GM12892 (cell line): Measurements from ENCODE around the gene MYO3B.

Experiments
- POLR2A ChIP-seq: IDR thresholded peaks from 2 replicates; pipeline ENCODE4 v1.6.1; 2011; ENCODE audit warnings: low read depth, low read length, control low read depth
- POLR2AphosphoS5 ChIP-seq: IDR thresholded peaks from 2 replicates; pipeline ENCODE4 v1.6.1; 2011; ENCODE audit warnings: low read depth, low read length, control low read depth

- no peak for TF ChIP-seq POLR2A
- no peak for TF ChIP-seq POLR2AphosphoS5
These were observed 420.1 kb downstream of the MYO3B start for GRCh38 chr2:170598067-170598395.
